MM.1S (cell line): ENCODE measurements around the gene SHC2.

ENCODE experiments used
- CTCF ChIP-seq: fragments of 300-600 bp; sonication (generic); IDR thresholded peaks from 2 replicates; pipeline ENCODE4 v1.5.1; 2016; ENCODE audit warnings: antibody characterized with exemption, low read length, mixed read lengths
- EZH2 ChIP-seq: fragments of 300-600 bp; sonication (generic); optimal IDR thresholded peaks from 2 replicates; pipeline ENCODE3; 2017; ENCODE audit warnings: low read depth, mild to moderate bottlenecking, antibody characterized with exemption, low read length, mixed read lengths
- EZH2phosphoT487 ChIP-seq: fragments of 300-600 bp; sonication (generic); IDR thresholded peaks from 2 replicates; pipeline ENCODE4 v1.6.1; 2018; ENCODE audit warnings: antibody characterized with exemption, low read length

- TF ChIP-seq EZH2 = no peak
- no peak for TF ChIP-seq EZH2phosphoT487
- TF ChIP-seq CTCF = no peak
Observed at GRCh38 chr19:392375-392970, 68.4 kb downstream of the SHC2 start.
